ENCODE results near the gene GJA1. TPM values are rescaled to one million over a fixed set of nuclear protein-coding genes. Genes with fewer than 3 reads are reported as not detected.
"Not testable (repeated sequence)": the region's sequence is repeated elsewhere in the genome, so short reads cannot be mapped to it uniquely, and the experiment has no call there.

GJA1 gene
- total RNA-seq, 1 experiment from 2014 or later = 15.2 TPM

GRCh38 chr6:121393731-121394505, 41.5 kb upstream of the GJA1 start:
- no peaks in the 10 kb centered on the region for H3K4me1 ChIP-seq (ENCODE audit: insufficient read depth, low read length)
- H3K36me3 ChIP-seq (ENCODE audit: low read depth, low read length) = no peaks in the 10 kb centered on the region
- H2AFZ ChIP-seq (ENCODE audit: low read length) = no peak overlapping the region
- ChIA-PET POLR2A (ENCODE audit: unreplicated experiment) (no interaction called here), CTCF (no interaction called here)
- H3K27ac ChIP-seq (ENCODE audit: low read length) = no peak overlapping the region
- TF ChIP-seq EZH2 (IDR thresholded peaks at IDR 0.05; ENCODE audit: low read length, unreplicated experiment) (no peak), CTCF (conservative IDR thresholded peaks at IDR 0.05; ENCODE audit: low read depth, low read length) (no peak), EZH2phosphoT487 (IDR thresholded peaks at IDR 0.05; ENCODE audit: borderline replicate concordance, low read length) (no peak)
- H3K4me2 ChIP-seq (ENCODE audit: low read length) = no peak overlapping the region
- H3F3A ChIP-seq (ENCODE audit: low read length, unreplicated experiment) = no peaks in the 10 kb centered on the region
- H3K9me3 ChIP-seq (ENCODE audit: low read length) = no peaks in the 10 kb centered on the region
- no peaks in the 10 kb centered on the region for H3K79me2 ChIP-seq (ENCODE audit: low read length)
- H3K9ac ChIP-seq (ENCODE audit: low read length) = no peak overlapping the region
- intact Hi-C loops (cut with micrococcal nuclease) = no loop called here
- BruUV-seq (replicated peaks) = no TSS peak
- no peaks in the 10 kb centered on the region for H3K27me3 ChIP-seq (ENCODE audit: low read length)
- H4K20me1 ChIP-seq (ENCODE audit: low read length) = no peaks in the 10 kb centered on the region
- ATAC-seq = no peak
- no peak overlapping the region for H3K4me3 ChIP-seq (ENCODE audit: low read length)
- H3K9me2 ChIP-seq (replicated peaks; ENCODE audit: low read length) = no peaks in the 10 kb centered on the region
- no peak for DNase-seq

- Histone ChIP-seq H3K9ac (ENCODE audit: low read length) (no peak overlapping the region), H3K4me1 (ENCODE audit: insufficient read depth, low read length) (no peaks in the 10 kb centered on the region), H3K36me3 (ENCODE audit: low read depth, low read length) (no peaks in the 10 kb centered on the region), H3K9me3 (ENCODE audit: low read length) (no peaks in the 10 kb centered on the region), H3K9me2 (replicated peaks; ENCODE audit: low read length) (no peaks in the 10 kb centered on the region), H3K27me3 (ENCODE audit: low read length) (no peaks in the 10 kb centered on the region), H3F3A (ENCODE audit: low read length, unreplicated experiment) (no peaks in the 10 kb centered on the region), H3K27ac (ENCODE audit: low read length) (no peak overlapping the region), H2AFZ (ENCODE audit: low read length) (no peak overlapping the region), H3K4me2 (ENCODE audit: low read length) (no peak overlapping the region), H3K79me2 (ENCODE audit: low read length) (no peaks in the 10 kb centered on the region), H3K4me3 (ENCODE audit: low read length) (no peak overlapping the region), H4K20me1 (ENCODE audit: low read length) (no peaks in the 10 kb centered on the region)
- ChIA-PET CTCF (no interaction called here), POLR2A (ENCODE audit: unreplicated experiment) (no interaction called here)
- DNase-seq = no peak
- TF ChIP-seq EZH2phosphoT487 (IDR thresholded peaks at IDR 0.05; ENCODE audit: borderline replicate concordance, low read length) (no peak), CTCF (conservative IDR thresholded peaks at IDR 0.05; ENCODE audit: low read depth, low read length) (no peak), EZH2 (IDR thresholded peaks at IDR 0.05; ENCODE audit: low read length, unreplicated experiment) (no peak)
- BruUV-seq (replicated peaks) = no TSS peak
- ATAC-seq = no peak
- intact Hi-C loops (cut with micrococcal nuclease) = no loop called here
Measured at GRCh38 chr6:121395736-121396135, 39.7 kb upstream of the GJA1 start.

GRCh38 chr6:121397188-121397587, 38.3 kb upstream of the GJA1 start:
- H3K4me3 ChIP-seq (ENCODE audit: low read length); H4K20me1 ChIP-seq (ENCODE audit: low read length); BruUV-seq (replicated peaks); ATAC-seq; H3K9me2 ChIP-seq (replicated peaks; ENCODE audit: low read length); H3K79me2 ChIP-seq (ENCODE audit: low read length); H3K9me3 ChIP-seq (ENCODE audit: low read length); CTCF ChIA-PET; H2AFZ ChIP-seq (ENCODE audit: low read length); H3K27ac ChIP-seq (ENCODE audit: low read length); H3F3A ChIP-seq (ENCODE audit: low read length, unreplicated experiment); H3K27me3 ChIP-seq (ENCODE audit: low read length); POLR2A ChIA-PET (ENCODE audit: unreplicated experiment); intact Hi-C loops (cut with micrococcal nuclease); H3K9ac ChIP-seq (ENCODE audit: low read length); H3K4me2 ChIP-seq (ENCODE audit: low read length); H3K36me3 ChIP-seq (ENCODE audit: low read depth, low read length); DNase-seq; H3K4me1 ChIP-seq (ENCODE audit: insufficient read depth, low read length): not testable (repeated sequence)

Data from PC-3 (cell line).